Ascending aorta (tissue), 2 donors: ENCODE results near the gene SIN3A. TPM values are rescaled to one million over a fixed set of nuclear protein-coding genes. Genes with fewer than 3 reads are reported as not detected.

Source experiments
- DNase-seq, 2 donors: peaks; one replicate each; pipeline ENCODE4 v3.0.0-alpha.2; 2019; ENCODE audit warnings: low spot score in 2 of 2
- H3K27ac ChIP-seq, 2 donors: fragments of 200-600 bp; sonication (generic); one replicate each; pipeline ENCODE4 v1.5.1; 2016 to 2017; ENCODE audit warnings: mild to moderate bottlenecking in 1 of 2
- H3K27me3 ChIP-seq: fragments of 200-600 bp; sonication (generic); one replicate; pipeline ENCODE4 v1.5.1; 2017
- H3K36me3 ChIP-seq, 2 donors: fragments of 200-600 bp; sonication (generic); one replicate each; pipeline ENCODE4 v1.5.1; 2016
- H3K4me1 ChIP-seq, 2 donors: fragments of 200-600 bp; sonication (generic); one replicate each; pipeline ENCODE4 v1.5.1; 2016 to 2017; ENCODE audit warnings: mild to moderate bottlenecking in 1 of 2
- H3K4me3 ChIP-seq, 2 donors: fragments of 200-600 bp; sonication (generic); one replicate each; pipeline ENCODE4 v1.5.1; 2016 to 2017; ENCODE audit warnings: mild to moderate bottlenecking in 1 of 2
- H3K9me3 ChIP-seq, 2 donors: fragments of 200-600 bp; sonication (generic); one replicate each; pipeline ENCODE4 v1.5.1; 2016
- CTCF ChIP-seq, 3 experiments: fragments of 200-600 bp in 2 of 3; fragments of 450-650 bp in 1 of 3; sonication (generic) in 2 of 3; IDR thresholded peaks; one replicate each; pipeline ENCODE4 v1.5.1; 2016 to 2019; ENCODE audit warnings: antibody characterized with exemption in 3 of 3, mild to moderate bottlenecking in 1 of 3, moderate library complexity in 1 of 3
- intact Hi-C: fragments of 100-400 bp; cut with DNase I; formaldehyde crosslinking; loops from one replicate; pipeline ENCODE4 v1.15.1; 2023
- total RNA-seq: library from RNA; depleted of rRNA; stranded (reverse); fragments of >200 nt; gene quantifications from one replicate; pipeline ENCODE4 v1.1.0, GENCODE V29; 2016

Gene SIN3A
- total RNA-seq, 1 donor from 2014 or later: 41.0 TPM

GRCh38 chr15:75356517-75356916, 95.0 kb downstream of the SIN3A start:
- H3K36me3 ChIP-seq: peaks cover 43 to 70% of the 10 kb centered on the region in 2 donors
- H3K27me3 ChIP-seq: no peaks in the 10 kb centered on the region
- DNase-seq: no peak
- H3K9me3 ChIP-seq: no peaks in the 10 kb centered on the region
- H3K4me1 ChIP-seq: no peaks in the 10 kb centered on the region
- no peak for TF ChIP-seq CTCF (IDR thresholded peaks at IDR 0.05)
- intact Hi-C loops: no loop called here
- no peak overlapping the region for H3K27ac ChIP-seq
- no peak overlapping the region for H3K4me3 ChIP-seq

GRCh38 chr15:75356006-75356405, 95.5 kb downstream of the SIN3A start:
- no peaks in the 10 kb centered on the region for H3K9me3 ChIP-seq
- intact Hi-C loops: no loop called here
- H3K4me3 ChIP-seq: no peak overlapping the region
- DNase-seq: no peak
- no peaks in the 10 kb centered on the region for H3K27me3 ChIP-seq
- TF ChIP-seq CTCF (IDR thresholded peaks at IDR 0.05): no peak
- H3K36me3 ChIP-seq: peaks cover 38 to 65% of the 10 kb centered on the region in 2 donors
- no peak overlapping the region for H3K27ac ChIP-seq
- H3K4me1 ChIP-seq: no peaks in the 10 kb centered on the region

- TF ChIP-seq CTCF (IDR thresholded peaks at IDR 0.05): no peak
- DNase-seq: no peak
- Histone ChIP-seq H3K27ac (no peak overlapping the region), H3K4me3 (no peak overlapping the region), H3K9me3 (no peaks in the 10 kb centered on the region), H3K4me1 (no peaks in the 10 kb centered on the region), H3K27me3 (no peaks in the 10 kb centered on the region), H3K36me3 (peaks cover 36 to 58% of the 10 kb centered on the region in 2 donors)
- intact Hi-C loops: no loop called here
These were observed 96.1 kb downstream of the SIN3A start for GRCh38 chr15:75355369-75355768.

GRCh38 chr15:75354454-75354853, 97.0 kb downstream of the SIN3A start:
- H3K4me3 ChIP-seq: no peak overlapping the region
- no peak overlapping the region for H3K27ac ChIP-seq
- TF ChIP-seq CTCF (IDR thresholded peaks at IDR 0.05): no peak
- H3K4me1 ChIP-seq: no peaks in the 10 kb centered on the region
- DNase-seq: no peak
- intact Hi-C loops: no loop called here
- no peaks in the 10 kb centered on the region for H3K9me3 ChIP-seq
- peaks cover 33 to 51% of the 10 kb centered on the region in 2 donors for H3K36me3 ChIP-seq
- H3K27me3 ChIP-seq: no peaks in the 10 kb centered on the region

GRCh38 chr15:75353604-75354003, 97.9 kb downstream of the SIN3A start:
- DNase-seq: no peak
- Histone ChIP-seq H3K9me3 (no peaks in the 10 kb centered on the region), H3K27ac (no peak overlapping the region), H3K27me3 (no peaks in the 10 kb centered on the region), H3K4me1 (peaks cover 4 to 6% of the 10 kb centered on the region in 2 donors), H3K36me3 (peaks cover 25 to 43% of the 10 kb centered on the region in 2 donors), H3K4me3 (no peak overlapping the region)
- TF ChIP-seq CTCF (IDR thresholded peaks at IDR 0.05): no peak
- intact Hi-C loops: no loop called here
